HuH-7 (cell line): Measurements from ENCODE around the gene HNRNPR.
"Not testable (repeated sequence)": the region's sequence is repeated elsewhere in the genome, so short reads cannot be mapped to it uniquely, and the experiment has no call there.

Experiments used
- DNase-seq: peaks from one replicate; pipeline ENCODE4 v3.0.0; 2011; ENCODE audit warnings: low spot score

HNRNPR gene

GRCh38 chr1:23325393-23325792, 18.7 kb downstream of the HNRNPR start:
- DNase-seq, result no peak

GRCh38 chr1:23322770-23323169, 21.3 kb downstream of the HNRNPR start:
- DNase-seq, result no peak

GRCh38 chr1:23310280-23310679, 33.8 kb downstream of the HNRNPR start:
- not testable (repeated sequence) for DNase-seq

GRCh38 chr1:23304140-23304620, 39.9 kb downstream of the HNRNPR start:
- no peak for DNase-seq

- DNase-seq, result no peak
These were observed 40.6 kb downstream of the HNRNPR start for GRCh38 chr1:23303524-23303923.

GRCh38 chr1:23296931-23297330, 47.2 kb downstream of the HNRNPR start:
- DNase-seq, result no peak

- no peak for DNase-seq
These were observed 52.4 kb downstream of the HNRNPR start for GRCh38 chr1:23291706-23292105.

- no peak for DNase-seq
These were observed 53.1 kb downstream of the HNRNPR start for GRCh38 chr1:23290836-23291565.

GRCh38 chr1:23288671-23289070, 55.4 kb downstream of the HNRNPR start:
- DNase-seq, result no peak

GRCh38 chr1:23288201-23288600, 55.9 kb downstream of the HNRNPR start:
- DNase-seq, result no peak

GRCh38 chr1:23286401-23286800, 57.7 kb downstream of the HNRNPR start:
- no peak for DNase-seq

GRCh38 chr1:23283667-23284602, 60.1 kb downstream of the HNRNPR start:
- DNase-seq, result no peak

GRCh38 chr1:23282957-23283356, 61.1 kb downstream of the HNRNPR start:
- no peak for DNase-seq

- DNase-seq, result no peak
These were observed 65.4 kb downstream of the HNRNPR start for GRCh38 chr1:23278717-23279116.

- DNase-seq, result no peak
These were observed 67.6 kb downstream of the HNRNPR start for GRCh38 chr1:23276531-23276930.

GRCh38 chr1:23274134-23274505, 70.0 kb downstream of the HNRNPR start:
- no peak for DNase-seq

GRCh38 chr1:23273450-23274133, 70.5 kb downstream of the HNRNPR start:
- DNase-seq, result no peak

GRCh38 chr1:23263380-23263887, 80.7 kb downstream of the HNRNPR start:
- DNase-seq, result no peak

- DNase-seq, result not testable (repeated sequence)
These were observed 86.0 kb downstream of the HNRNPR start for GRCh38 chr1:23258082-23258481.

- DNase-seq, result not testable (repeated sequence)
These were observed 86.7 kb downstream of the HNRNPR start for GRCh38 chr1:23257371-23257770.
